ENCODE data around the gene MYBPHL.

The MYBPHL gene

DNA sequence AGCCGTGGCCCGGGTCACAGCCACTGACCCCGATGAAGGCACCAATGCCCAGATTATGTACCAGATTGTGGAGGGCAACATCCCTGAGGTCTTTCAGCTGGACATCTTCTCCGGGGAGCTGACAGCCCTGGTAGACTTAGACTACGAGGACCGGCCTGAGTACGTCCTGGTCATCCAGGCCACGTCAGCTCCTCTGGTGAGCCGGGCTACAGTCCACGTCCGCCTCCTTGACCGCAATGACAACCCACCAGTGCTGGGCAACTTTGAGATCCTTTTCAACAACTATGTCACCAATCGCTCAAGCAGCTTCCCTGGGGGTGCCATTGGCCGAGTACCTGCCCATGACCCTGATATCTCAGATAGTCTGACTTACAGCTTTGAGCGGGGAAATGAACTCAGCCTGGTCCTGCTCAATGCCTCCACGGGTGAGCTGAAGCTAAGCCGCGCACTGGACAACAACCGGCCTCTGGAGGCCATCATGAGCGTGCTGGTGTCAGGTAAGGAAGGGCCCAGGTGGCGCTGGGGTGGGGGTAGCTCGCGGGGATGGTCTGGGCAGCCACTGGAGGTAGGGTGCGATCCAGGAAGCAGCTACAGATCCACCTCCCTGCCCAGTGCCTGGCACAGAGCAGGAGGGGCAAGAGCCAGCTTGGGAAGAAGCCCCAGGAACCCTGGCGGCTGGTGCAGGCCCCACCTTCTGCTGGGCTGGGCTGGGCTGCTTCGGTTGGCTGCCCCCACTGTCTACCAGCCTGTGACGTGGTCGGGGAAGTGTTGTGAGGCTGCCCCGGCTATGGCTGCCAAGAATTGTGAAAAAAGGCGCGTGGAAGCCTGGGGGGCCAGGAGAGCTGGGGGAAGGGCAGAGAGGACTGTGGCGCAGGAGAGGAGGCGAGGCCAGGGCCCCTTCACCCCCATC, 53.7 kb downstream of the MYBPHL start:
- DNase-seq (ENCODE audit: low read depth, low spot score), result no peak

GRCh38 chr1:109252167-109252892, 54.5 kb downstream of the MYBPHL start:
- DNase-seq (ENCODE audit: low read depth, low spot score), result no peak

GRCh38 chr1:109251277-109252166, 55.3 kb downstream of the MYBPHL start:
- DNase-seq (ENCODE audit: low read depth, low spot score), result no peak

DNA sequence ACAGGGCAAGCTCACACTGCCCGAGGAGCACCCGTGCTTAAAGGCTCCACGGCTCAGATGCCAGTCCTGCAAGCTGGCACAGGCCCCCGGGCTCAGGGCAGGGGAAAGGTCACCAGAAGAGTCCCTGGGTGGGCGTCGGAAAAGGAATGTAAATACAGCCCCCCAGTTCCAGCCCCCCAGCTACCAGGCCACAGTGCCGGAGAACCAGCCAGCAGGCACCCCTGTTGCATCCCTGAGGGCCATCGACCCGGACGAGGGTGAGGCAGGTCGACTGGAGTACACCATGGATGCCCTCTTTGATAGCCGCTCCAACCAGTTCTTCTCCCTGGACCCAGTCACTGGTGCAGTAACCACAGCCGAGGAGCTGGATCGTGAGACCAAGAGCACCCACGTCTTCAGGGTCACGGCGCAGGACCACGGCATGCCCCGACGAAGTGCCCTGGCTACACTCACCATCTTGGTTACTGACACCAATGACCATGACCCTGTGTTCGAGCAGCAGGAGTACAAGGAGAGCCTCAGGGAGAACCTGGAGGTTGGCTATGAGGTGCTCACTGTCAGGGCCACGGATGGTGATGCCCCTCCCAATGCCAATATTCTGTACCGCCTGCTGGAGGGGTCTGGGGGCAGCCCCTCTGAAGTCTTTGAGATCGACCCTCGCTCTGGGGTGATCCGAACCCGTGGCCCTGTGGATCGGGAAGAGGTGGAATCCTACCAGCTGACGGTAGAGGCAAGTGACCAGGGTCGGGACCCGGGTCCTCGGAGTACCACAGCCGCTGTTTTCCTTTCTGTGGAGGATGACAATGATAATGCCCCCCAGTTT, 56.1 kb downstream of the MYBPHL start:
- no peak for DNase-seq (ENCODE audit: low read depth, low spot score)

GRCh38 chr1:109249654-109250401, 57.0 kb downstream of the MYBPHL start:
- DNase-seq (ENCODE audit: low read depth, low spot score), result no peak

DNA sequence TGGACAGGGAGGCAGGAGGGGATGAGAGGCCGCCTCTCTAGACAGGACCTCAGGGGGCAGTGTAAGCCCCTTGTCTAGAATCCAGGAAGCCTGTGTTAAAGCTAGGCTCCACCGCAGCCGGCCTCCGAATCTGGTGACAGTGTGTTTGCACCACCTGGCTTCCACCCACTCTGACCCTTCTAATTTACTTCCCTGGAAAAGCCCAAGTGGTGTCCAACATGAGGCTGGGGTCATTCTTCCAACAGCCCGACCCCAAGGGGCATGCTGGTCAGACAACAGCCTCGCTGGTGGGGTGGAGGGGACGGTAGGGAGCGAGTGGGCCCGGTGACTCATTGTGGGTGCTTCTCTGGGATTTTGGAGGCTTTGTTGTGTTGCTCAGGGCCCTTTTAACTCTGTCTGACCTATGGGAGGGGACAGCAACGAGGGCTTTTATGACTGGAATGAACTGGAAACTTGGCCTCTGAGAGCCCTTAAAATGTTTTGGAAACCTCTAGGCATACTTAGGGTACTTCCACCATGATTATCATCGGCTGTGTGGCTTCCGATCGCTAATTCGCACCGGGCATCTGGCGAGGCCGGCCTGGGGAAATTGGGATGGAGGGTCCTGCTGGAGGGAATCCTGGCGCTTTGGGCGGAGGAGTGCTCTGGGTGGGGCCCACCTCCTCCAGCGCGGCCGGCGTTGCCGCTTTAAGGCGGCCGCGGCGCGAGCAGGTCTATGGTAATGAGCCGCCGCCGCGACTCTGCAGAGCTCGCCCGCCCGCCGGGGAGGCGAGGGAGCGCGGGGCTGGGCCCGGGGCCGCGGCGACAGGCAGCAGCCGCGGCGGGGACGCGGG, 57.8 kb downstream of the MYBPHL start, which contains the start of gene CELSR2:
CELSR2 (plus strand) TSS at position 743 of the 833 bp plus-strand sequence. CDS start 541 bp downstream, outside the sequence.
- no peak for DNase-seq (ENCODE audit: low read depth, low spot score)

GRCh38 chr1:109248444-109248796, 58.4 kb downstream of the MYBPHL start:
- DNase-seq (ENCODE audit: low read depth, low spot score), result no peak

GRCh38 chr1:109247401-109248365, 59.1 kb downstream of the MYBPHL start:
- no peak for DNase-seq (ENCODE audit: low read depth, low spot score)

DNA sequence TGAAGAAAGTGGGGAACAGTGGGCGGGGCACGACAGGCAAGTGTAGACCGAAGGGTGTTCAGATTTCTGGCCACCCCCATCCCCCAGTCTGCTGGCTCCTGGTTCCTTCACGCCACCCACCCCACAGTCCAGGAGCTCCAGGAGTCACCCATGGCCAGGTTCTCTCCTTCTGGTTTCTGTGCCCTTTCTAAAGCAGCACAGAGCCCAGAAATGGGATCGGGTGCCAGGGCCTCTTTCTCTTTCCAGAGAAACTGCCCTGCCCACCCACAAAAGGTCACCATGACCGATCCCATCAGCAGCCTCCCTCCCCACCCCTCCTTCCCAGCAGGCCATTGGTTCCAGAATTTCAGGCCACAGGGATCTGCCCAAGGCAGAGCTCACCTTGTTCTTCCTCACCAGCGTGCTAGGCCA, 60.7 kb downstream of the MYBPHL start:
- DNase-seq (ENCODE audit: low read depth, low spot score), result no peak

GRCh38 chr1:109243860-109244552, 62.8 kb downstream of the MYBPHL start:
- DNase-seq (ENCODE audit: low read depth, low spot score), result no peak

DNA sequence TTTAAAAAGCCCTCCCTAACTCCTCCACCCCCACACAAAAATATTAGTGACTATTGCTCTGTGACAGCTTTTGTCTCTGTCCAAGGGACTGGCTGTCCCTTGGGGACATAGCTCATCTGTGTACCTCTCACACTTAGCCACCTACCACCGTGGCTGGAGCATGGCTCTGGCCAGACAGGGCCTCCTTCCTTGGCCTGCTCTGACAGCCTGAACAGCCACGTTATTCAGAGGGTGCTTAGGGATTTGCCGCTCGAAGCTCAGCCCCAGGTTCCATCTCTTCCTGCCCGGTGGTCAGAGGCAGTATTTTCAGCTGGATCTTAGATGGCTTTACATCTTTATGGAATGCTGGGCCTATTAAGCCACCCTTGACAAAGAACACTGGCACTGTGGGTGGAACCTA, 63.6 kb downstream of the MYBPHL start:
- DNase-seq (ENCODE audit: low read depth, low spot score), result no peak

- DNase-seq (ENCODE audit: low read depth, low spot score), result no peak
These were observed 64.4 kb downstream of the MYBPHL start for GRCh38 chr1:109242387-109242786.

Data from brain pericyte (primary cell).